Measurements from ENCODE around the gene ZNF385B.

- TF ChIP-seq POLR2A (IDR thresholded peaks at IDR 0.05; ENCODE audit: low read depth, low read length) (no peak), TAF1 (IDR thresholded peaks at IDR 0.05; ENCODE audit: borderline replicate concordance, low read depth, low read length) (no peak)
These were observed 279.8 kb downstream of the ZNF385B start for GRCh38 chr2:179581605-179582004.
